Non-pigmented ciliary epithelial cell (primary cell): ENCODE measurements around the gene BRINP3.

Experiments used
- DNase-seq: peaks from one replicate; pipeline ENCODE4 v3.0.0-alpha.2; 2010; ENCODE audit warnings: low read depth

The BRINP3 gene

GRCh38 chr1:190104961-190105360, 372.7 kb downstream of the BRINP3 start:
- DNase-seq, result no peak

GRCh38 chr1:190102757-190103326, 374.8 kb downstream of the BRINP3 start:
- DNase-seq, result no peak

GRCh38 chr1:190101756-190102155, 375.9 kb downstream of the BRINP3 start:
- no peak for DNase-seq

GRCh38 chr1:190098756-190099155, 378.9 kb downstream of the BRINP3 start:
- DNase-seq, result no peak

- DNase-seq, result no peak
These were observed 379.6 kb downstream of the BRINP3 start for GRCh38 chr1:190098107-190098506.

GRCh38 chr1:190095596-190095995, 382.1 kb downstream of the BRINP3 start:
- no peak for DNase-seq

- no peak for DNase-seq
These were observed 393.1 kb downstream of the BRINP3 start for GRCh38 chr1:190084552-190084951.

- no peak for DNase-seq
These were observed 409.4 kb downstream of the BRINP3 start for GRCh38 chr1:190068304-190068703.

- peak; percentile 34 for DNase-seq
These were observed 410.1 kb downstream of the BRINP3 start for GRCh38 chr1:190067592-190067991.

GRCh38 chr1:190066011-190066410, 411.7 kb downstream of the BRINP3 start:
- no peak for DNase-seq

GRCh38 chr1:190049314-190049713, 428.4 kb downstream of the BRINP3 start:
- DNase-seq, result no peak
